LNCAP (cell line): ENCODE data around the gene SCYGR7.

Source experiments
- CTCF ChIP-seq: fragments of 450-650 bp; IDR thresholded peaks from 2 replicates; pipeline ENCODE4 v1.5.1; 2017; ENCODE audit warnings: mild to moderate bottlenecking

SCYGR7 gene

DNA sequence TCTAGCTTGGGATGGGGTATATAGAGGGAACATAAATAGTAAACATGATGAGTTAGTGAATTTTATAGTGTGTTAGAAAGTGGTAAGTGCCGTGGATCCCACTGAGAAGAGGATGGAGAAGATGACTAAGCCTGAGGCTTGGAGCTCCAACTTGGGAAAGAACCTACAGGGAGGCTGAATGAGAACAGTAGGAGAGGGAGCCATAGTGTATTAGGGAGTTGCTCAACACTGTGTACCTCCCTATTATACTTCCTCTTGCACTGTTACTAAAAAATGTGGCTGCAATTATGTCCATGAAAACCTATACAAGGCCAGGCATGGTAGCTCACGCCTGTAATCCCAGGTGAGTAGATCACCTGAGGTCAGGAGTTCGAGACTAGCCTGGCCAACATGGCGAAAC, 7.5 kb upstream of the SCYGR7 start:
- TF ChIP-seq CTCF, result no peak

DNA sequence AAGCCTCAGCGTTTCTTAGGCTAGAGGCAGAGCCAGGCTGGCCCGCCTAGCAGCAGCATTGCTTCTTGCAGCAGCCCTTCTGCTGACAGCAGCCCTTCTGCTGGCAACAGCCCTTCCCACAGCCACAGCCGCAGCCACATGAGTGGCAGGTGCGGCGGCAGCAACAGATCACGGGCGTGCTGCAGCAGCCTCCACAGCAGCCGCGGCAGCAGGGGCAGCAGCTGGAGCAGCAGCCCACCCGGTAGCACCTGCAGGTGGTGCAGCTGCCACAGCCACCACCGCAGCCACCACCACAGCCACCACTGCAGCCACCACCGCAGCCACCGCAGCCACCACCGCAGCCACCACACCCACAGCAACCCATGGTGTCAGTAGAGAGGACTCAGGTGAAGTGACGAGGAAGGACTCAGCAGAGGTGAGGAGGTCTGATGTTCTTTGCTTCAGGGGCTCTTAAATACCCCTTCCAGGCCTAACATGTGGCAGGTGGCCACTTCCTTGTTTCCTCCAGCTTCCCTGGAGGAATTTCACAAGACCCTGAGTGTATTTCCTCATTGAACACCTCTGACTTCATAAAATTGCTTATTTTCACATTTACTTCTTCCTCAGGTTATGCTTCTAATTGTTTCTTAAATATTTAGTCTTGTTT, 3.6 kb upstream of the SCYGR7 start, which contains the start of gene SCYGR6:
SCYGR6 (minus strand) TSS at position 364 of the 646 bp plus-strand sequence; CDS start at position 364, 0 bp downstream.
- no peak for TF ChIP-seq CTCF

- no peak for TF ChIP-seq CTCF
Measured at GRCh38 chr2:227739351-227739750, 11.2 kb downstream of the SCYGR7 start.

GRCh38 chr2:227740705-227741104, 12.6 kb downstream of the SCYGR7 start:
- TF ChIP-seq CTCF, result peak; percentile 10; the same call in 1 of the 2 replicates

- TF ChIP-seq CTCF, result no peak
Measured at GRCh38 chr2:227745594-227745993, 17.5 kb downstream of the SCYGR7 start, which contains the start of gene SCYGR8. Gene SCYGR8, plus strand, starts transcription at chr2:227745894. Its CDS starts 0 bp downstream, at chr2:227745894.

DNA sequence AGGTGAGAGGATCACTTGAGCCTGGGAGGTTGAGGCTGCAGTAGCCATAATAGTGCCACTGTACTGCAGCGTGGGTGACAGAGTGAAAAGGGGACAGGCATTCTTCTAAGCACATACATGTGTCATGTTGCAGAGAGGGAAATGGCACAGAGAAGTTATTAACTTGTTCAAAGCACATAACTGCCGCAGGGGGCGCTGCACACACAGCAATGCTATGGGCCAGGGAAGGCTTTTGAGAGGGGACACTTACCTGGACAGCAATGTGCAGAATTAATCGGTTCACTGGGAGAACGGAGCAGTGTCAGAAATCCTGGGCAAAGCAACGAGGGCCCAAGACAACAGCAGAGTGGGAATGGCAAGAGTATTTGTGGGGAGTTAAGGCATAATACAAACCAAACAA, 19.9 kb downstream of the SCYGR7 start:
- TF ChIP-seq CTCF, result peak; percentile 31; the same call in 1 of the 2 replicates

- TF ChIP-seq CTCF, result no peak
Measured at GRCh38 chr2:227759411-227760118, 31.4 kb downstream of the SCYGR7 start.
